Naive thymus-derived CD8-positive, alpha-beta T cell (primary cell): ENCODE measurements around the gene FGD2. TPM values are rescaled to one million over a fixed set of nuclear protein-coding genes. Genes with fewer than 3 reads are reported as not detected.

ENCODE experiments used
- ATAC-seq, 2 donors: fragments of 150-1000 bp; cut with Tn5 transposase in 1 of 2; sonication (Bioruptor Pico), chemical (Tn5 transposase) in 1 of 2; 1 replicate in 1 of 2; 2 replicates in 1 of 2; pipeline ENCODE4 v1.10.0; 2021; ENCODE audit warnings: mild to moderate bottlenecking in 2 of 2, moderate library complexity in 2 of 2
- POLR2A ChIA-PET: fragments of 350-600 bp; sonication (Branson Sonifier 250); formaldehyde crosslinking; loops from one replicate; lab custom pipeline; 2021; ENCODE audit warnings: antibody characterized with exemption; lab: Charles Lee
- DNase-seq, 10 donors: peaks; one replicate each; pipeline versions ENCODE4 v3.0.0 to v3.0.0-alpha.2; 2020 to 2022
- H3K27ac Mint-ChIP-seq, 10 donors: one replicate each; pipeline ENCODE4 v1.8.0; 2020 to 2022; ENCODE audit warnings: mild to moderate bottlenecking in 10 of 10, mixed read lengths in 10 of 10, moderate library complexity in 4 of 10, inconsistent platforms in 1 of 10
- H3K27me3 Mint-ChIP-seq, 5 donors: one replicate each; pipeline ENCODE4 v1.8.0; 2021 to 2022; ENCODE audit warnings: mixed read lengths in 5 of 5
- H3K36me3 Mint-ChIP-seq, 3 donors: one replicate each; pipeline ENCODE4 v1.8.0; 2020 to 2022; ENCODE audit warnings: mixed read lengths in 3 of 3, mild to moderate bottlenecking in 2 of 3, inconsistent platforms in 1 of 3
- H3K4me1 Mint-ChIP-seq, 4 donors: one replicate each; pipeline ENCODE4 v1.8.0; 2021 to 2022; ENCODE audit warnings: mixed read lengths in 4 of 4
- H3K4me3 Mint-ChIP-seq, 10 donors: one replicate each; pipeline ENCODE4 v1.8.0; 2020 to 2022; ENCODE audit warnings: mild to moderate bottlenecking in 10 of 10, mixed read lengths in 10 of 10, moderate library complexity in 6 of 10, inconsistent platforms in 1 of 10
- H3K9me3 Mint-ChIP-seq, 9 donors: one replicate each; pipeline ENCODE4 v1.8.0; 2020 to 2022; ENCODE audit warnings: mixed read lengths in 9 of 9, mild to moderate bottlenecking in 3 of 9, inconsistent platforms in 1 of 9, moderate library complexity in 1 of 9
- polyA plus RNA-seq, 3 donors: library from polyadenylated mRNA; unstranded; fragments of 300-500 nt; fragmentation: Illumina TruSeq; gene quantifications; one replicate each; pipeline ENCODE4 v1.2.3, GENCODE V29; 2021
- total RNA-seq, 8 experiments: library from RNA in 2 of 8; stranded (reverse) in 2 of 8; gene quantifications; one replicate each; pipeline ENCODE4 v1.2.3 and lab custom pipeline; 2021 to 2026

The FGD2 gene, protein sequence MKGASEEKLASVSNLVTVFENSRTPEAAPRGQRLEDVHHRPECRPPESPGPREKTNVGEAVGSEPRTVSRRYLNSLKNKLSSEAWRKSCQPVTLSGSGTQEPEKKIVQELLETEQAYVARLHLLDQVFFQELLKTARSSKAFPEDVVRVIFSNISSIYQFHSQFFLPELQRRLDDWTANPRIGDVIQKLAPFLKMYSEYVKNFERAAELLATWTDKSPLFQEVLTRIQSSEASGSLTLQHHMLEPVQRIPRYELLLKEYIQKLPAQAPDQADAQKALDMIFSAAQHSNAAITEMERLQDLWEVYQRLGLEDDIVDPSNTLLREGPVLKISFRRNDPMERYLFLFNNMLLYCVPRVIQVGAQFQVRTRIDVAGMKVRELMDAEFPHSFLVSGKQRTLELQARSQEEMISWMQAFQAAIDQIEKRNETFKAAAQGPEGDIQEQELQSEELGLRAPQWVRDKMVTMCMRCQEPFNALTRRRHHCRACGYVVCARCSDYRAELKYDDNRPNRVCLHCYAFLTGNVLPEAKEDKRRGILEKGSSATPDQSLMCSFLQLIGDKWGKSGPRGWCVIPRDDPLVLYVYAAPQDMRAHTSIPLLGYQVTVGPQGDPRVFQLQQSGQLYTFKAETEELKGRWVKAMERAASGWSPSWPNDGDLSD
- total RNA-seq (1 to 10 TPM; 7.2 to 7.4 TPM), polyA plus RNA-seq (under 1 TPM in 1 of 3 donors, not detected in 2; 0.25 TPM), total RNA-seq (lab: John Stamatoyannopoulos, UW) (0 to 0.30 (median 0.04) reads per million in 6 experiments)

DNA sequence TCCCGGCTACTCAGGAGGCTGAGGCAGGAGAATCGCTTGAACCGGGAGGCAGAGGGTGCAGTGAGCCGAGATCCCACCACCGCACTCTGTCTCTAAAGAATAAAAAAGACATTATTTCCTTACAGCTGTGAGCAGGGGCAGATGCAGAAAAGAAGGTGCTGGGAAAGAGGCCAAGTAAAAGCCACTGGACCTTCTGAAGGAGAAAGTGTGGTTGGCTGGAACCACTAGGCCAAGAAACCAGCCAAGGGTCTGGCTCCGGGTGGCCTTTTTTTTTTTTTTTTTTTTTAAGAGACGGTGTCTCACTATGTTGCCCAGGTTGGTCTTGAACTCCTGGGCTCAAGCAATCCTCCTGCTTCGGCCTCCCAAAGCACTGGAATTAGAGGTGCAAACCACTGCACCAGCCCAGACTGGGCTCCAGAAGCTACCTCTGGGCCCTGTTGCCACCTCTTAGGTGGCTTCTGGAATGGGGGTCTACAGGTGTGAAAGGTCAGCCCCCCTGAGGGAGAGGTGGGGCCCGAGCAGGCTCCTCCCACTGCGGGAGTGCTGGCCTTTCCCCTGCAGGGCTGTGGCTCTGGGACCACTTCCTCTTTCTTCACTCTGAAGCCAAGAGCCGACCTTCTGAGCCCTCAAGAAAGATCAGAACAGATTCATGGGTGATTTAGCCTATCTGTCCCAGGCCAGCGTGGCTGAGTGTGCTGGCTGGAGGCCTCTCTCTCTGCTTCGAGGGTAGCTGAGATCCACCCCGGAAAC lies at the start of gene FGD2:
Gene FGD2 (plus strand): TSS at position 595 of the 750 bp plus-strand sequence. CDS start 163 bp downstream, outside the sequence.
- Mint-ChIP-seq H3K27ac (peak within 1 kb of the TSS in 5 of 10 donors; percentile 15 to 83 (median 39)), H3K9me3 (no peaks in the 10 kb centered on the region), H3K36me3 (no peaks in the 10 kb centered on the region), H3K27me3 (no peaks in the 10 kb centered on the region), H3K4me1 (peaks cover 10 to 61% (median 16%) of the 10 kb centered on the region in 4 donors), H3K4me3 (peak within 1 kb of the TSS in 5 of 10 donors; percentile 12 to 91 (median 36))
- DNase-seq, result peak in 2 of 10 donors; percentile 24 to 65
- POLR2A ChIA-PET, result interaction anchor here (0.7 to 3.3 kb wide), 2 partner anchors 19 to 132 kb away, joined by 4 to 13 read pairs; partner anchors contain the start of gene MTCH1
- peak in 1 of 2 donors; percentile 59 for ATAC-seq

DNA sequence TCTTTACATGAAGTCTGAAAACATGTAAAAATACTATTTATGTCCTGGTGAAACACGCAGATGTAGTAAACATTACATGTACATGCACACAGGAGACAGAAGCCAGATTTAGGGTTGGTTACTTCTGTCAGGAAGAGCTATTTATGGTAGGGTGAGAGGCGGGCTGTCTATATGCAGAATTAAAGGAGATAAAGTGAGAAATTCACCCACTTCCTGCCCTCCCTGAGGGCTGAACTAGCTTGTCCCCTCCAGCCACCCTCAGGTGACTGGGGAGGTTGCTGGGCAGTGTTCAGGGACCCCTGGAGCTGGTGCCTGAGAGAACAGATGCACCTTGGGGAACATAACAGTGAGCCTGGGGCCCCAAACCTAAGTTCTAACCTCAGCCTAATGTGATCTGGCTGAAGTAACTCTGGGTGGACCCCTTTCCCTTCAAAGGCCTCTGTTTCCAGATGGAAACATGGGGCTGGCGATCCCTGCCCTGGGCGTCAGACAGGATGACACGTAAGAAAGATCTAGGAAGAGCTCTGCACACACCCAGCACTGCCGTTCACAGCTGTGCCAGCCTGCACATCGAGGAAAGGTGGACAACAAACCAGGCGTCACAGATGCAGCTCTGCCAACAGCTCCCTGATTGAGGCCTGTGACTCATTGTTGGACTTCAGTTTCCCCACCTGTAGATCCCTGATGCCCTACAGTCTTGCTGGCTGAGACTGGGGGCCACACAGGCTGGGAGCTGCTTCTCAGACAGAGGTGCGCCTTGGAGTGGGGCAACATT lies 49.6 kb upstream of the FGD2 start:
- Mint-ChIP-seq H3K4me3 (peak overlapping the region in 9 of 10 donors; percentile 46 to 82 (median 77)), H3K27me3 (no peaks in the 10 kb centered on the region), H3K27ac (peak overlapping the region; percentile 4 to 86 (median 72)), H3K9me3 (no peaks in the 10 kb centered on the region), H3K4me1 (peaks cover 21 to 45% (median 33%) of the 10 kb centered on the region in 4 donors), H3K36me3 (no peaks in the 10 kb centered on the region)
- ATAC-seq, result peak; percentile 37 to 69
- POLR2A ChIA-PET, result interaction anchor here (1.2 to 1.9 kb wide), 4 partner anchors 8 to 70 kb away, joined by 4 to 8 read pairs (median 5); partner anchors contain the start of genes C6orf89 and MTCH1
- DNase-seq, result no peak

DNA sequence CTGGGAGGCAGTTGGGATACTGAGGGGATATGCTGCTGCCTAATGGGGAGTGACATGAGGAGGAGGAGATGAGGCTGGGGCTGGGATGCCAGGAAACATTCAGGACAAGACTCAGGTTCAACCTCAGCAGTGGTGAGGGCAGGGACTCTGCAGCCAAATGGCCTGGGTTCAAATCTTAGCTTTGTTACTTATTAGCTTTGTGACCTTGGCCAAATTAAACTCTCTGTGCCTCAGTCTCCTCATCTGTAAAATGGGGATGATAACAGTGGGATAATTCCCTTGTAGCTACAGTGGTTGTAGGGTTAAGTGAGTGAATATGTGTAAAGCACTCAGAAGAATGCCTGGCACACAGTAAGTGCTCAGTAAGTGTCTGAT lies 49.0 kb upstream of the FGD2 start:
- peak overlapping the region in 2 of 10 donors; percentile 41 to 81 for H3K4me3 Mint-ChIP-seq

DNA sequence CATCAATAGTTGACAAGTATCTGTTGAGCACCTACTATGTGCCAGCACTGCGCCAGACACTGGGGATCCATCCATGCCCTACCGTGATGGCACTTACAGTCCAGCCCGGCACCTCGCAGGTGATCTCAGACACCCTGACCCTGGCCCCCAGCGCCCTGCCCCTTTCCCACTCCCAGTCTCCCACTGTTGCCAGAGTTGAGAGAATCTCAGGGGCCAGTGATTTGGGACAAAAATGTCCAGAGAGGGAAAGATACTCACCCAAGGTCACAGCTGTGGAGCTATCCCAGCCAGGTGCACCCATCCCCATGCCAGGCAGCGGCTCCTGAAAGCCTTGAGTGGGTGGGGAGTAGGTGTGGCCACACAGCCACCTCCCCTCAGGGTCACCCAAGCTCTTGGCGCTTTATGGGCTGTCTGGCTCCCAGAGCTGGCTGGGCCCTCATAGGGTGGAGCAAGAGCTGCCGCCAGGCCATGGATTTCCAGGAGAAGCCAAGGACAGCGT lies 47.6 kb upstream of the FGD2 start:
- H3K27ac Mint-ChIP-seq, result peak overlapping the region in 2 of 10 donors; percentile 0 to 45
- no peaks in the 10 kb centered on the region for H3K27me3 Mint-ChIP-seq
- ATAC-seq, result no peak
- POLR2A ChIA-PET, result no interaction called here
- no peaks in the 10 kb centered on the region for H3K36me3 Mint-ChIP-seq
- no peaks in the 10 kb centered on the region for H3K9me3 Mint-ChIP-seq
- no peak for DNase-seq
- no peak overlapping the region for H3K4me3 Mint-ChIP-seq
- peaks cover 23 to 57% (median 46%) of the 10 kb centered on the region in 4 donors for H3K4me1 Mint-ChIP-seq

More for the DNA sequence above, 49.0 kb upstream of the FGD2 start:
- no peak for ATAC-seq
- POLR2A ChIA-PET, result interaction anchor here (1.4 kb wide), 2 partner anchors 14 to 71 kb away, joined by 5 read pairs; partner anchors contain the start of gene C6orf89
- Mint-ChIP-seq H3K9me3 (no peaks in the 10 kb centered on the region), H3K27ac (peak overlapping the region in 4 of 10 donors; percentile 4 to 86 (median 80)), H3K4me1 (peaks cover 21 to 50% (median 37%) of the 10 kb centered on the region in 4 donors), H3K27me3 (no peaks in the 10 kb centered on the region), H3K36me3 (no peaks in the 10 kb centered on the region)
- DNase-seq, result no peak

DNA sequence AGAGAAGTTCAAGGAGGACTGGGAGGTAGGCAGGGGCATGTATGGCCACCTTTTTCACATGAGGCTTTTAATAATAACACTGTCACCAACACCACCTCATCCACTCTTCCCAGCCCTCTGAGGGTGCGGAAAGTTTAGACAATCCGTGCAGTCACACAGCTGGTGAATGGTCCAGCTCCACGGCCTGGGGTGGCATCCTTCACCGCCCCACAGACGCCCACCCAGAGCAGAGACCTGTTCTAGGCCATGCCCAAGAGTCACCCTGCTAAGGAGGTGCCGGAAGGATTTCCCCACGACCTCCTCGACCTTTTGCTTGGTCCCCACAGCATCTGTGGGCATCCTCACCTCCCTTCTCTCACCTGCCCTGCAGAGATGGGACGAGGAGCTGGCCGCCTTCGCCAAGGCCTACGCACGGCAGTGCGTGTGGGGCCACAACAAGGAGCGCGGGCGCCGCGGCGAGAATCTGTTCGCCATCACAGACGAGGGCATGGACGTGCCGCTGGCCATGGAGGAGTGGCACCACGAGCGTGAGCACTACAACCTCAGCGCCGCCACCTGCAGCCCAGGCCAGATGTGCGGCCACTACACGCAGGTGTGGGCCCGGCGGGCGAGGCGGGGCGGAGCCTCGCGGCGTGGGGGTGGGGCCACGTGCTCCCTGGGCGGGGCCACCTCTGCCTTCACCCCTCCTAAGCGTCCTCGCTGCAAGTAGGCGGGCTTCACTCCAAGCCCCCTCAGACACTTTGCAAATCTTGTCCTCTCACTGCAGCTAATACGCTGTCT lies 46.5 kb upstream of the FGD2 start:
- Mint-ChIP-seq H3K27me3 (no peaks in the 10 kb centered on the region), H3K4me1 (peaks cover 32 to 60% (median 50%) of the 10 kb centered on the region in 4 donors), H3K4me3 (no peak overlapping the region), H3K9me3 (no peaks in the 10 kb centered on the region), H3K36me3 (no peaks in the 10 kb centered on the region), H3K27ac (no peak overlapping the region)
- POLR2A ChIA-PET, result interaction anchor here (0.6 kb wide), 1 partner anchor 211 kb away, joined by 3 read pairs; no protein-coding TSS in a partner anchor
- DNase-seq (no peak), ATAC-seq (no peak)

DNA sequence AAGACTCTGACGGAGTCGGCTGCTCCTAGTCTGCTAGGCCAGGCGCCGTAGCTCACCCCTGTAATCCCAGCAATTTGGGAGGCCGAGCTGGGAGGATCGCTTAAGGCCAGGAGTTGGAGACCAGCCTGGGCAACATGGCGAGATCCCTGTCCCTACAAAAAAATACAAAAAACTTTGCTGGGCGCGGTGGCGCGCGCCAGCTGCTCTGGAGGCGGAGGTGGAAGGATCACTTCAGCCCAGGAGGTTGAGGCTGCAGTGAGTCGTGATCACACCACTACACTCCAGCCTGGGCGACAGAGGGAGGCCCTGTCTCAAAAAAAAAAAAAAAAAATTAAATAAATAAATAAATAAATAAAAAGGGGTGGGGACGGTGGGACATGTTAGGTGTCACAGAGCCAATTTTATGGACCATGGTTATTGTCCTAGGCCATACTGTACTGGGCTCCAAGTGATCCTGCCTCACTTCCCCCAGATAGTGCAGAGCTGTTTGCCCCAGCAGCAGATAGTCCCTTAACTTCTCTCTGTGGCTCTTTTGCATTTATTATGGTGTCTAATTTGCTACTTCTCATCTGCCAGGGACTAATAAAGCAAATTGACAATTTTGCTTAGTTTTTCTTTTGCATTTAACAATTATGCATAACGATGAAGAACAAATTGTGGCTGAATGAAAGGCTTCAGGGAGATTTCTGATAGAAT lies 45.8 kb upstream of the FGD2 start:
- DNase-seq (no peak), ATAC-seq (no peak)
- Mint-ChIP-seq H3K4me3 (no peak overlapping the region), H3K36me3 (no peaks in the 10 kb centered on the region), H3K27me3 (no peaks in the 10 kb centered on the region), H3K27ac (peak overlapping the region in 6 of 10 donors; percentile 2 to 86 (median 42)), H3K9me3 (no peaks in the 10 kb centered on the region), H3K4me1 (peaks cover 29 to 60% (median 50%) of the 10 kb centered on the region in 4 donors)
- POLR2A ChIA-PET, result interaction anchor here (0.6 kb wide), 1 partner anchor 210 kb away, joined by 3 read pairs; no protein-coding TSS in a partner anchor

DNA sequence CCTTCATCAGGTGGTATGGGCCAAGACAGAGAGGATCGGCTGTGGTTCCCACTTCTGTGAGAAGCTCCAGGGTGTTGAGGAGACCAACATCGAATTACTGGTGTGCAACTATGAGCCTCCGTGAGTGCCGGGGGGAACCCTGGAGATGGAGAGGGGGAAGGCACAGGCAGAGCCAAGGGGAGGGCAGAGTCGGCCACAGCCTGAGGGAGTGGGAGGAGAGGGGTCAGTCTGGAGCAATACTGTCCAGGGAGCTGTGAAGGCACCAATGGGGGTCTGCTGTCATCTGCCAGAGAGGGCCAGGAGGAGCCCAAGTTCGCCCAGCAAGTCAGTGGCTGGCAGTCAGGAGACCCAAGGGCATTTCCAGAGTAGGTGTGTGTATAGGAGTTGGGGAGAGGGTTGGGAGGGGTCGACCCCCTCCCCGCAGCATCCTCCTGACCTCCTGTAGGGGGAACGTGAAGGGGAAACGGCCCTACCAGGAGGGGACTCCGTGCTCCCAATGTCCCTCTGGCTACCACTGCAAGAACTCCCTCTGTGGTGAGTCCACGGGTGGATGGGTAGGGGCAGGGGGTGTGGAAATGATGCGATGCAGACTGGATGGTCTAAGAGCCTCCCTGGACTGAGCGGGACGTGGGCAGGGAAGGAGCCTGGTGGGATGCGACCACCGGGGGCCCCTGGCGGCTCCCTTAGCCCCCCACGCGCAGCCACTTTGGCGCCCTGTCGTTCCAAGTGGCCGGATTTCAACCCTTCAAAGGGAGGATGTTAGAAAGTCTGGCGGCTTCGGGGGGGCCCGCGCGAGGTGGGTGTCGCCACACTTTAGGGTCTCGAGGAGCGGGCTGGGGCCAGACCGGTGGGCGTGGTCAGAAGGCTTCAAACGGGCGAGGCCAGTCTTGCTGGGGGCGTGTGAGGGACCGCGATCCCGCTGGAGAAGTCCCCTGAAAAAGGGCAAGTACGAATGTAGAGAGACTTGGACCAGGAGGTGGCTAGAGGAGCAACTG lies 43.7 kb upstream of the FGD2 start:
- Mint-ChIP-seq H3K4me3 (peak overlapping the region in 6 of 10 donors; percentile 10 to 77 (median 20)), H3K27me3 (no peaks in the 10 kb centered on the region), H3K36me3 (peaks cover 0 to 6% (median 0%) of the 10 kb centered on the region in 3 donors), H3K27ac (peak overlapping the region in 7 of 10 donors; percentile 18 to 96 (median 75)), H3K9me3 (no peaks in the 10 kb centered on the region), H3K4me1 (peaks cover 19 to 47% (median 41%) of the 10 kb centered on the region in 4 donors)
- POLR2A ChIA-PET, result no interaction called here
- no peak for DNase-seq
- no peak for ATAC-seq

DNA sequence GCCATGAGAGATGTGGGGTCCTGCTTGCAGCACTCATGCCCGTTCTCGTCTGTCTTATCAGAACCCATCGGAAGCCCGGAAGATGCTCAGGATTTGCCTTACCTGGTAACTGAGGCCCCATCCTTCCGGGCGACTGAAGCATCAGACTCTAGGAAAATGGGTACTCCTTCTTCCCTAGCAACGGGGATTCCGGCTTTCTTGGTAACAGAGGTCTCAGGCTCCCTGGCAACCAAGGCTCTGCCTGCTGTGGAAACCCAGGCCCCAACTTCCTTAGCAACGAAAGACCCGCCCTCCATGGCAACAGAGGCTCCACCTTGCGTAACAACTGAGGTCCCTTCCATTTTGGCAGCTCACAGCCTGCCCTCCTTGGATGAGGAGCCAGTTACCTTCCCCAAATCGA lies 42.6 kb upstream of the FGD2 start:
- Mint-ChIP-seq H3K4me1 (peaks cover 18 to 42% (median 40%) of the 10 kb centered on the region in 4 donors), H3K27ac (peak overlapping the region; percentile 60 to 96 (median 85)), H3K4me3 (peak overlapping the region; percentile 25 to 79 (median 66)), H3K9me3 (no peaks in the 10 kb centered on the region), H3K27me3 (no peaks in the 10 kb centered on the region), H3K36me3 (peaks cover 0 to 14% (median 0%) of the 10 kb centered on the region in 3 donors)
- POLR2A ChIA-PET, result interaction anchor here (1.0 to 1.9 kb wide), 4 partner anchors 8 to 78 kb away, joined by 3 to 11 read pairs (median 6); partner anchors contain the start of genes MTCH1 and PI16
- ATAC-seq (peak; percentile 66 to 75), DNase-seq (peak in 9 of 10 donors; percentile 56 to 89 (median 68))
